Small intestine (tissue), 7 donors: ENCODE data around the gene PFDN2. TPM values are rescaled to one million over a fixed set of nuclear protein-coding genes. Genes with fewer than 3 reads are reported as not detected.
"Not testable (repeated sequence)": the region's sequence is repeated elsewhere in the genome, so short reads cannot be mapped to it uniquely, and the experiment has no call there.

Experiments used
- DNase-seq, 2 donors: peaks; one replicate each; pipeline versions ENCODE4 v3.0.0 to v3.0.0-alpha.2; 2013
- FAIRE-seq: peaks from 2 replicates; lab custom pipeline; 2012; peaks lifted over from hg19 to GRCh38; lab: Jason Lieb, UNC
- H3K27ac ChIP-seq, 3 donors: one replicate each; pipeline ENCODE4 v1.5.1; 2013; ENCODE audit warnings: low read length in 2 of 3, mild to moderate bottlenecking in 2 of 3, control low read depth in 1 of 3, inconsistent platforms in 1 of 3, low read depth in 1 of 3, moderate library complexity in 1 of 3
- H3K27me3 ChIP-seq, 3 donors: one replicate each; pipeline ENCODE4 v1.6.1; 2013; ENCODE audit warnings: low read length in 3 of 3, inconsistent platforms in 1 of 3; ENCODE audit not compliant: control insufficient read depth in 3 of 3, insufficient read depth in 3 of 3
- H3K36me3 ChIP-seq, 3 donors: one replicate each; pipeline ENCODE4 v1.6.1; 2013; ENCODE audit warnings: low read length in 3 of 3, inconsistent platforms in 1 of 3, low read depth in 1 of 3, mild to moderate bottlenecking in 1 of 3, moderate library complexity in 1 of 3; ENCODE audit not compliant: control insufficient read depth in 3 of 3, insufficient read depth in 2 of 3
- H3K4me1 ChIP-seq, 3 donors: one replicate each; pipeline ENCODE4 v1.6.1; 2013; ENCODE audit warnings: low read length in 2 of 3, inconsistent platforms in 1 of 3, low read depth in 1 of 3, mild to moderate bottlenecking in 1 of 3, moderate library complexity in 1 of 3; ENCODE audit not compliant: control insufficient read depth in 3 of 3, insufficient read depth in 2 of 3
- H3K4me3 ChIP-seq, 3 donors: one replicate each; pipeline ENCODE4 v1.5.1; 2013; ENCODE audit warnings: low read length in 3 of 3, control low read depth in 1 of 3, inconsistent platforms in 1 of 3, low read depth in 1 of 3, mild to moderate bottlenecking in 1 of 3, moderate library complexity in 1 of 3
- H3K9me3 ChIP-seq, 2 donors: one replicate each; pipeline ENCODE4 v1.6.1; 2013; ENCODE audit warnings: low read depth in 1 of 2, low read length in 1 of 2; ENCODE audit not compliant: control insufficient read depth in 2 of 2, insufficient read depth in 1 of 2
- WGBS, 3 donors: extraction: QIAGEN DNeasy Blood & Tissue Kit; methylation state at CpG; one replicate each; pipeline ENCODE4 v1.1.7; 2013; 5-methylcytosine and 5-hydroxymethylcytosine counted together
- polyA plus RNA-seq, 4 donors: library from polyadenylated mRNA; stranded (reverse) in 3 of 4; unstranded in 1 of 4; fragments of 200-250 nt in 3 of 4; fragments of 120-200 nt in 1 of 4; gene quantifications; one replicate each; pipeline versions ENCODE4 v1.2.1 to v1.2.3, GENCODE V29; 2013
- donor health status: healthy with polysubstance abuse.
- donor health status: control.
- donor health status: control.
- donor health status: Bipolar disorder and iron deficiency.
- donor health status: healthy.

Gene PFDN2
- polyA plus RNA-seq, 4 donors: 62.8 to 130 (median 106) TPM

GRCh38 chr1:161121042-161121650 lies 3.3 kb upstream of the PFDN2 start:
- H3K27ac ChIP-seq: peak overlapping the region in 1 of 3 donors; percentile 95
- no peaks in the 10 kb centered on the region for H3K9me3 ChIP-seq
- peaks cover 2 to 43% (median 12%) of the 10 kb centered on the region in 3 donors for H3K4me1 ChIP-seq
- H3K4me3 ChIP-seq: no peak overlapping the region
- 88 to 100% (median 89%) methylated on average over 3 of the region's 3 CpGs for WGBS, 3 donors
- peaks cover 19 to 51% (median 27%) of the 10 kb centered on the region in 3 donors for H3K36me3 ChIP-seq
- no peaks in the 10 kb centered on the region for H3K27me3 ChIP-seq
- FAIRE-seq (no peak), DNase-seq (no peak)

GRCh38 chr1:161119092-161119903 lies 1.5 kb upstream of the PFDN2 start:
- H3K36me3 ChIP-seq: peaks cover 17 to 48% (median 27%) of the 10 kb centered on the region in 3 donors
- 17 to 40% (median 39%) methylated on average over 10 of the region's 10 CpGs for WGBS, 3 donors
- FAIRE-seq: no peak

DNA sequence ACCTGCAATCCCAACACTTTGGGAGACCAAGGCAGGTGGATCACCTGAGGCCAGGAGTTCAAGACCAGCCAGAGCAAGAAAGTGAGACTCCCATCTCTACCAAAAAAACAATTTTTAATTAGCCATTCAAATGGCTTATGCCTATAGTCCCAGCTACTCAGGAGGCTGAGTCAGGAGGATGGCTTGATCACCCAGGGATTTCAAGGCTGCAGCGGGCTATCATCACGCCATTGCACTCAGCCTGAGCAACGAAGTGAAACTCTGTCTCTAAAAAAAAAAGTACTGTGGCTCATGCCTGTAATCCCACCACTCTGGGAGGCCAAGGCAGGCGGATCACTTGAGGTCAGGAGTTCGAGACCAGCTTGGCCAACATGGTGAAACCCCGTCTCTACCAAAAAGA lies 1.9 kb downstream of the PFDN2 start:
- not testable (repeated sequence) for H3K4me3 ChIP-seq, H3K9me3 ChIP-seq, FAIRE-seq, DNase-seq, H3K27ac ChIP-seq, H3K27me3 ChIP-seq
- Histone ChIP-seq H3K36me3 (peaks cover 5 to 20% (median 5%) of the 10 kb centered on the region in 3 donors), H3K4me1 (peaks cover 2 to 35% (median 12%) of the 10 kb centered on the region in 3 donors)
- 85 to 90% (median 88%) methylated on average over 6 of the region's 6 CpGs for WGBS, 3 donors

More at GRCh38 chr1:161119092-161119903, 1.5 kb upstream of the PFDN2 start:
- DNase-seq: peak; percentile 85 to 92
- Histone ChIP-seq H3K27me3 (no peaks in the 10 kb centered on the region), H3K27ac (peak overlapping the region; percentile 92 to 97 (median 95)), H3K4me3 (peak overlapping the region in 2 of 3 donors; percentile 80 to 94), H3K9me3 (no peaks in the 10 kb centered on the region), H3K4me1 (peaks cover 4 to 43% (median 12%) of the 10 kb centered on the region in 3 donors)

- H3K27ac ChIP-seq: no peak overlapping the region
- H3K9me3 ChIP-seq: no peaks in the 10 kb centered on the region
- FAIRE-seq (no peak), DNase-seq (no peak)
- peaks cover 0 to 13% (median 0%) of the 10 kb centered on the region in 3 donors for H3K36me3 ChIP-seq
- H3K4me3 ChIP-seq: no peak overlapping the region
- H3K27me3 ChIP-seq: no peaks in the 10 kb centered on the region
- WGBS, 3 donors: 84 to 88% (median 85%) methylated on average over 12 of the region's 12 CpGs
- H3K4me1 ChIP-seq: peaks cover 2 to 28% (median 12%) of the 10 kb centered on the region in 3 donors
These were observed 2.6 kb downstream of the PFDN2 start for GRCh38 chr1:161115132-161115711.

DNA sequence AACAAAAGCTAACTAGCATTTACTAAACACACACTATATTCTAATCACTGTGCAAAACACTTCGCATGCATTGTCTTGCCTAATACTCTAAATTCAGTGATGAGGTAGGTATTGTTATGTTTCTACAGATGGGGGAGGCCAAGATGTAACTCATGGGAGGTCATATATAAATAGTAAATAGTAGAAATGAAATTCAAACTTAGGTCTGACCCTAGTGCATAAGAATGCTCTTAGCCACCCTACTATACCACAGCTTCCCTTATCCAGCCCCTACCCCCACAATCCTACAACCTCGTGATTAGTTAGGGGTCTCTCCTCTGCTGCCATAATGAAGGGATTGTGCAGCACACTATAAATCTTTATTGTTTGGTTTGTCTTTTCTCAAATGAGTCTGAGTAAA lies 3.3 kb downstream of the PFDN2 start:
- no peaks in the 10 kb centered on the region for H3K27me3 ChIP-seq
- no peak overlapping the region for H3K27ac ChIP-seq
- no peaks in the 10 kb centered on the region for H3K9me3 ChIP-seq
- H3K36me3 ChIP-seq: peaks cover 0 to 19% (median 0%) of the 10 kb centered on the region in 3 donors
- no peak overlapping the region for H3K4me3 ChIP-seq
- DNase-seq: no peak
- WGBS, 3 donors: 78 to 92% (median 86%) methylated on average over 2 of the region's 2 CpGs
- peaks cover 2 to 21% (median 12%) of the 10 kb centered on the region in 3 donors for H3K4me1 ChIP-seq
- no peak for FAIRE-seq

DNA sequence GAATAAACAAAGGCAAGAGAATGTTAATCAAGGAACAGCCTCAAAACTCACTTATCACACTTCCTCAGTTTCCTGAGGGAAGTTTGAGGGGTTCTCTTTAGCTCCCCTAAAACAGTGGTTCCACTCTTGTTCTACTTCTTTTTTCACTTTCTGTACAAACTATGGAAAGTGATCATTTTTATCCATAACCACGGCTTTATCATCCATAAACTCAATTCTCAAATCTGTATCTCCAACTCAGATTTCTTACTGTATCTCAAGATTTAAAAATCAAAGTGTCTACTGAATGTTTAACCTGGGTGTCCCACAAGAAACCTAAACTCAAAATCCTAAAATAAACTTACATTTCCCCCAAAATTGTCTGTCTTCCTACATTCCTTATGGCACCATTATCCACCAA lies 3.9 kb downstream of the PFDN2 start:
- Histone ChIP-seq H3K4me1 (peaks cover 2 to 15% (median 6%) of the 10 kb centered on the region in 3 donors), H3K27me3 (no peaks in the 10 kb centered on the region), H3K9me3 (no peaks in the 10 kb centered on the region), H3K4me3 (no peak overlapping the region), H3K27ac (no peak overlapping the region), H3K36me3 (peaks cover 0 to 20% (median 0%) of the 10 kb centered on the region in 3 donors)
- DNase-seq (no peak), FAIRE-seq (no peak)
- 67 to 85% (median 82%) methylated on average over 1 of the region's 1 CpG for WGBS, 3 donors

- no peak overlapping the region for H3K4me3 ChIP-seq
- DNase-seq (no peak), FAIRE-seq (no peak)
- peaks cover 0 to 22% (median 0%) of the 10 kb centered on the region in 3 donors for H3K36me3 ChIP-seq
- H3K9me3 ChIP-seq: no peaks in the 10 kb centered on the region
- H3K27me3 ChIP-seq: no peaks in the 10 kb centered on the region
- WGBS, 3 donors: 79 to 91% (median 80%) methylated on average over 2 of the region's 2 CpGs
- peaks cover 1 to 3% (median 2%) of the 10 kb centered on the region in 3 donors for H3K4me1 ChIP-seq
- H3K27ac ChIP-seq: no peak overlapping the region
These were observed 6.3 kb downstream of the PFDN2 start for GRCh38 chr1:161111527-161111926.

- WGBS, 3 donors: 94 to 96% (median 95%) methylated on average over 3 of the region's 3 CpGs
- Histone ChIP-seq H3K4me3 (no peak overlapping the region), H3K4me1 (peaks cover 0 to 2% (median 0%) of the 10 kb centered on the region in 3 donors), H3K27ac (no peak overlapping the region), H3K27me3 (no peaks in the 10 kb centered on the region), H3K9me3 (no peaks in the 10 kb centered on the region), H3K36me3 (peaks cover 0 to 21% (median 0%) of the 10 kb centered on the region in 3 donors)
- FAIRE-seq (no peak), DNase-seq (no peak)
These were observed 6.7 kb downstream of the PFDN2 start for GRCh38 chr1:161111117-161111516.
